ENCODE data around the gene P2RY13. TPM values are rescaled to one million over a fixed set of nuclear protein-coding genes. Genes with fewer than 3 reads are reported as not detected.

The P2RY13 gene
- total RNA-seq, 1 donor from 2014 or later, result not detected

- peaks cover 63% of the 10 kb centered on the region for H3K4me1 Mint-ChIP-seq (ENCODE audit: low read depth)
- no peak for DNase-seq (ENCODE audit: low spot score)
- no peak overlapping the region for H3K27ac Mint-ChIP-seq
- intact Hi-C loops (cut with micrococcal nuclease), result loop anchor here (2.0 to 10.0 kb wide), 3 partner anchors 17 to 1389 kb away; no protein-coding TSS in a partner anchor
- peaks cover 3% of the 10 kb centered on the region for H3K27me3 Mint-ChIP-seq (ENCODE audit: insufficient read depth)
- H3K4me3 Mint-ChIP-seq, result no peak overlapping the region
- no peaks in the 10 kb centered on the region for H3K9me3 Mint-ChIP-seq
- no peaks in the 10 kb centered on the region for H3K36me3 Mint-ChIP-seq (ENCODE audit: low read depth)
These were observed 25.6 kb downstream of the P2RY13 start for GRCh38 chr3:151303751-151304150.

- H3K4me3 Mint-ChIP-seq, result no peak overlapping the region
- H3K36me3 Mint-ChIP-seq (ENCODE audit: low read depth), result no peaks in the 10 kb centered on the region
- peaks cover 7% of the 10 kb centered on the region for H3K27me3 Mint-ChIP-seq (ENCODE audit: insufficient read depth)
- peaks cover 50% of the 10 kb centered on the region for H3K4me1 Mint-ChIP-seq (ENCODE audit: low read depth)
- intact Hi-C loops (cut with micrococcal nuclease), result loop anchor here (1.0 to 10.0 kb wide), 2 partner anchors 17 to 973 kb away; no protein-coding TSS in a partner anchor
- H3K9me3 Mint-ChIP-seq, result no peaks in the 10 kb centered on the region
- no peak for DNase-seq (ENCODE audit: low spot score)
- peak overlapping the region; percentile 5 for H3K27ac Mint-ChIP-seq
These were observed 27.6 kb downstream of the P2RY13 start for GRCh38 chr3:151301787-151302186.

GRCh38 chr3:151300539-151300938 is 28.8 kb downstream of the P2RY13 start:
- no peak overlapping the region for H3K27ac Mint-ChIP-seq
- intact Hi-C loops (cut with micrococcal nuclease), result loop anchor here (10.0 kb wide), 1 partner anchor 974 kb away; no protein-coding TSS in a partner anchor
- DNase-seq (ENCODE audit: low spot score), result no peak
- no peak overlapping the region for H3K4me3 Mint-ChIP-seq
- H3K27me3 Mint-ChIP-seq (ENCODE audit: insufficient read depth), result peaks cover 7% of the 10 kb centered on the region
- no peaks in the 10 kb centered on the region for H3K36me3 Mint-ChIP-seq (ENCODE audit: low read depth)
- no peaks in the 10 kb centered on the region for H3K9me3 Mint-ChIP-seq
- H3K4me1 Mint-ChIP-seq (ENCODE audit: low read depth), result peaks cover 37% of the 10 kb centered on the region

GRCh38 chr3:151299006-151299405 is 30.3 kb downstream of the P2RY13 start:
- no peak for DNase-seq (ENCODE audit: low spot score)
- no peaks in the 10 kb centered on the region for H3K9me3 Mint-ChIP-seq
- intact Hi-C loops (cut with micrococcal nuclease), result no loop called here
- H3K4me1 Mint-ChIP-seq (ENCODE audit: low read depth), result peaks cover 25% of the 10 kb centered on the region
- peaks cover 7% of the 10 kb centered on the region for H3K27me3 Mint-ChIP-seq (ENCODE audit: insufficient read depth)
- no peaks in the 10 kb centered on the region for H3K36me3 Mint-ChIP-seq (ENCODE audit: low read depth)
- no peak overlapping the region for H3K27ac Mint-ChIP-seq
- H3K4me3 Mint-ChIP-seq, result no peak overlapping the region

GRCh38 chr3:151297429-151297828 is 31.9 kb downstream of the P2RY13 start:
- intact Hi-C loops (cut with micrococcal nuclease), result no loop called here
- no peaks in the 10 kb centered on the region for H3K9me3 Mint-ChIP-seq
- DNase-seq (ENCODE audit: low spot score), result no peak

GRCh38 chr3:151296226-151296625 is 33.1 kb downstream of the P2RY13 start:
- H3K4me3 Mint-ChIP-seq, result no peak overlapping the region
- no peak overlapping the region for H3K27ac Mint-ChIP-seq
- H3K36me3 Mint-ChIP-seq (ENCODE audit: low read depth), result no peaks in the 10 kb centered on the region
- peaks cover 1% of the 10 kb centered on the region for H3K4me1 Mint-ChIP-seq (ENCODE audit: low read depth)
- H3K27me3 Mint-ChIP-seq (ENCODE audit: insufficient read depth), result peaks cover 9% of the 10 kb centered on the region
- no peak for DNase-seq (ENCODE audit: low spot score)
- intact Hi-C loops (cut with micrococcal nuclease), result no loop called here
- no peaks in the 10 kb centered on the region for H3K9me3 Mint-ChIP-seq

More at GRCh38 chr3:151297429-151297828, 31.9 kb downstream of the P2RY13 start:
- H3K4me1 Mint-ChIP-seq (ENCODE audit: low read depth), result peaks cover 12% of the 10 kb centered on the region
- H3K36me3 Mint-ChIP-seq (ENCODE audit: low read depth), result no peaks in the 10 kb centered on the region
- no peak overlapping the region for H3K4me3 Mint-ChIP-seq
- H3K27ac Mint-ChIP-seq, result no peak overlapping the region
- peaks cover 7% of the 10 kb centered on the region for H3K27me3 Mint-ChIP-seq (ENCODE audit: insufficient read depth)

- H3K36me3 Mint-ChIP-seq (ENCODE audit: low read depth), result no peaks in the 10 kb centered on the region
- H3K4me3 Mint-ChIP-seq, result no peak overlapping the region
These were observed 36.2 kb downstream of the P2RY13 start for GRCh38 chr3:151293127-151293526.

GRCh38 chr3:151290673-151291072 is 38.7 kb downstream of the P2RY13 start:
- Mint-ChIP-seq H3K27ac (no peak overlapping the region), H3K36me3 (ENCODE audit: low read depth) (no peaks in the 10 kb centered on the region), H3K4me3 (no peak overlapping the region), H3K4me1 (ENCODE audit: low read depth) (peaks cover 3% of the 10 kb centered on the region), H3K9me3 (no peaks in the 10 kb centered on the region), H3K27me3 (ENCODE audit: insufficient read depth) (peaks cover 14% of the 10 kb centered on the region)
- DNase-seq (ENCODE audit: low spot score), result no peak
- intact Hi-C loops (cut with micrococcal nuclease), result loop anchor here (1.0 to 5.0 kb wide), 4 partner anchors 37 to 627 kb away; no protein-coding TSS in a partner anchor

More at GRCh38 chr3:151293127-151293526, 36.2 kb downstream of the P2RY13 start:
- intact Hi-C loops (cut with micrococcal nuclease), result loop anchor here (5.0 kb wide), 1 partner anchor 624 kb away; no protein-coding TSS in a partner anchor
- no peaks in the 10 kb centered on the region for H3K9me3 Mint-ChIP-seq
- H3K27ac Mint-ChIP-seq, result no peak overlapping the region
- H3K4me1 Mint-ChIP-seq (ENCODE audit: low read depth), result no peaks in the 10 kb centered on the region
- no peak for DNase-seq (ENCODE audit: low spot score)
- peaks cover 14% of the 10 kb centered on the region for H3K27me3 Mint-ChIP-seq (ENCODE audit: insufficient read depth)

- H3K36me3 Mint-ChIP-seq (ENCODE audit: low read depth), result no peaks in the 10 kb centered on the region
- no peak for DNase-seq (ENCODE audit: low spot score)
- H3K4me3 Mint-ChIP-seq, result no peak overlapping the region
- H3K4me1 Mint-ChIP-seq (ENCODE audit: low read depth), result peaks cover 6% of the 10 kb centered on the region
- intact Hi-C loops (cut with micrococcal nuclease), result no loop called here
- no peaks in the 10 kb centered on the region for H3K9me3 Mint-ChIP-seq
- no peak overlapping the region for H3K27ac Mint-ChIP-seq
- H3K27me3 Mint-ChIP-seq (ENCODE audit: insufficient read depth), result peaks cover 14% of the 10 kb centered on the region
These were observed 39.9 kb downstream of the P2RY13 start for GRCh38 chr3:151289445-151289844.

GRCh38 chr3:151285940-151286339 is 43.4 kb downstream of the P2RY13 start:
- no peak overlapping the region for H3K4me3 Mint-ChIP-seq
- H3K27ac Mint-ChIP-seq, result no peak overlapping the region

GRCh38 chr3:151283907-151284461 is 45.4 kb downstream of the P2RY13 start:
- peaks cover 46% of the 10 kb centered on the region for H3K4me1 Mint-ChIP-seq (ENCODE audit: low read depth)
- DNase-seq (ENCODE audit: low spot score), result peak; percentile 22
- peaks cover 5% of the 10 kb centered on the region for H3K27me3 Mint-ChIP-seq (ENCODE audit: insufficient read depth)
- peak overlapping the region; percentile 29 for H3K27ac Mint-ChIP-seq
- H3K4me3 Mint-ChIP-seq, result peak overlapping the region; percentile 19
- H3K36me3 Mint-ChIP-seq (ENCODE audit: low read depth), result no peaks in the 10 kb centered on the region
- intact Hi-C loops (cut with micrococcal nuclease), result loop anchor here (1.0 to 5.0 kb wide), 13 partner anchors 16 to 737 kb away; partner anchors contain the start of genes EIF2A, GPR171, GPR87 and SERP1
- no peaks in the 10 kb centered on the region for H3K9me3 Mint-ChIP-seq

More at GRCh38 chr3:151285940-151286339, 43.4 kb downstream of the P2RY13 start:
- DNase-seq (ENCODE audit: low spot score), result no peak
- Mint-ChIP-seq H3K27me3 (ENCODE audit: insufficient read depth) (peaks cover 7% of the 10 kb centered on the region), H3K9me3 (no peaks in the 10 kb centered on the region), H3K4me1 (ENCODE audit: low read depth) (peaks cover 35% of the 10 kb centered on the region), H3K36me3 (ENCODE audit: low read depth) (no peaks in the 10 kb centered on the region)
- intact Hi-C loops (cut with micrococcal nuclease), result no loop called here

- H3K9me3 Mint-ChIP-seq, result no peaks in the 10 kb centered on the region
- H3K36me3 Mint-ChIP-seq (ENCODE audit: low read depth), result no peaks in the 10 kb centered on the region
- no peaks in the 10 kb centered on the region for H3K27me3 Mint-ChIP-seq (ENCODE audit: insufficient read depth)
- intact Hi-C loops (cut with micrococcal nuclease), result loop anchor here (1.0 to 5.0 kb wide), 7 partner anchors 56 to 736 kb away; partner anchors contain the start of genes EIF2A and SERP1
- DNase-seq (ENCODE audit: low spot score), result no peak
- H3K4me1 Mint-ChIP-seq (ENCODE audit: low read depth), result peaks cover 52% of the 10 kb centered on the region
- H3K27ac Mint-ChIP-seq, result peak overlapping the region; percentile 38
- no peak overlapping the region for H3K4me3 Mint-ChIP-seq
These were observed 46.0 kb downstream of the P2RY13 start for GRCh38 chr3:151283387-151283786.

GRCh38 chr3:151282921-151283320 is 46.4 kb downstream of the P2RY13 start:
- Mint-ChIP-seq H3K27ac (peak overlapping the region; percentile 38), H3K4me3 (no peak overlapping the region), H3K9me3 (no peaks in the 10 kb centered on the region), H3K27me3 (ENCODE audit: insufficient read depth) (no peaks in the 10 kb centered on the region), H3K4me1 (ENCODE audit: low read depth) (peaks cover 56% of the 10 kb centered on the region), H3K36me3 (ENCODE audit: low read depth) (no peaks in the 10 kb centered on the region)
- intact Hi-C loops (cut with micrococcal nuclease), result loop anchor here (1.0 to 5.0 kb wide), 8 partner anchors 56 to 736 kb away; partner anchors contain the start of genes EIF2A and SERP1
- no peak for DNase-seq (ENCODE audit: low spot score)
